NCI-H2196 treated with DMSO at 0.1 percent for 48 hours (cell line): ENCODE results near the gene HLA-F.
A peak's percentile ranks its signal among the peaks of the same experiment; 100 is the strongest.

Source experiments
- DNase-seq: peaks from one replicate; lab custom pipeline; 2025; ENCODE audit not compliant: unreplicated experiment; lab: John Stamatoyannopoulos, UW

HLA-F gene

GRCh38 chr6:29742127-29742526, 18.9 kb downstream of the HLA-F start:
- no peak for DNase-seq

DNA sequence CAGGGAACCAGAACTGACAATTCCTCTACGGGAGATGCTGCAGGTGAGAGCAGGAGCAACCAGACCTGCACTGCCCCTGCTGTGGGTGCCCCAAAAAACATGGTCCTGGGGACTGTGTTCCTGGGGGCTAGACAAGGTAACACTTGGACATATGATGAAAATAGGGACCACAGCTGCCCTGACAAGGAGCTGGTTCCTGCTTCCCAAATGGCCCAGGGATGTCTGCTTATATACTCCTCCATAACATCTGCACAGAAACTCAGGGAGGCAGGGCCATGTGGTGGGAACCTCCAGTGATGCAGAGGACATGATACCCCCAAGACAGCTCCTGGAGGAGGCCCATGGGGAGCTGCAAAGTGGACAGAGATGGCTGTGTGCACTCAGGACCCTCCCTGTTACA, 19.8 kb downstream of the HLA-F start:
- DNase-seq: no peak

GRCh38 chr6:29743568-29743967, 20.3 kb downstream of the HLA-F start:
- DNase-seq: no peak

DNA sequence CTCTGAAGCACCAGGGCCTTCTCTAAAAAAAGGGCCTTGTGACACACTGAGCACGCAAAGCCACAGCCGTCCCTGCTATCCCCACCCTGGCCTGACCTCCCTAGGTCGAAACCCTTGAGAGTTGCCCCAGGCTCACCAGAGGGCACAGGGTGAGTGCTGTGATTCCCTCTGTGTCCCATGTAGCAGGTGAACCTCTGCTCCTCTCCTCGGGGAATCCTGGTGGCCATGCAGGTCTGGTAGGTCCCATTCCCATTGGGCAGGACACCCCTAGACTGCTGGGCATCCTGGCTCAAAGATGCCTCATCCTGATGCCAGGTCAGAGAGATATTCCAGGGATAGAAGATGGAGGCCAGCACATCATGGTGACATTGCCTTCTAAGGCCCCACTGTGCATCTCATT, 20.9 kb downstream of the HLA-F start:
- no peak for DNase-seq

DNA sequence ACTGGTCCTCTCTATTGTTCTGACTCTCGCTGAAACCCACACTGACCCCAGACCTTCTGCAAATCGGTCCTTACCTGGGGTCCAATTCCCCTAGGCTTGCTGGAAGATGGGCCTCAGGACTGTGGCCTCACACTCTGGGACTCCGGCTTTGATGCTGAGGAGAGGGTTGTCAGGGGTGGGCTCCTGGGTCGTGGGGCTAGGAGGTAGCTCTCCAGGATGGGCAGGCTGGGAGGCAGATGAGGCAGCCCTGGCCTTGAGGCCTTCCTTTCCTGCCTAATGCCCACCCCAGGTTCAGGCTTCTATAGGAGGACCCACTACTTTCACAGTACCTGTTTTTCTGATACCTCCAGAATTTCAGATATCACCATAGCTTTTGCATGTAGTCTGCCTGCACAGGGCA, 21.4 kb downstream of the HLA-F start:
- no peak for DNase-seq

DNA sequence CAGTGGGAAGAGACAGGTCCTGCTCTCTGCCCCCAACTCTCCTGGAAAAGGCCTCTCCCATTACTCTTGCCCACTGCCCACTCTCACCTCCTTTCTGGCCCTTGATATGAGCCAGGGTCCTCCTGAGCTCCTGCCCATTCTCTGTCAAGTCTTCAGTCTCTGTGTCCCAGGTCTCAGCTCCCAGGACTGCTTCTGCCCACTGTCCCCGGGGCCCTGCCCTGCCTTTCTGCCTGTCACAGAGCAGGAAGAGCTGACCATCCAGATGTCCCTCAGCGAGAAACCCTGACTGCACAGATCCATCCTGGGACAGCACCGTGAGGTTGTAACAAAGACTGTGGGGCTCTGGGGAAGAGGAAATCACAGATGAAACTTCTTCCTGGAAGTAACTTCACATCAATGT, 22.2 kb downstream of the HLA-F start:
- no peak for DNase-seq

- DNase-seq: no peak
Observed at GRCh38 chr6:29745855-29746449, 22.7 kb downstream of the HLA-F start.

DNA sequence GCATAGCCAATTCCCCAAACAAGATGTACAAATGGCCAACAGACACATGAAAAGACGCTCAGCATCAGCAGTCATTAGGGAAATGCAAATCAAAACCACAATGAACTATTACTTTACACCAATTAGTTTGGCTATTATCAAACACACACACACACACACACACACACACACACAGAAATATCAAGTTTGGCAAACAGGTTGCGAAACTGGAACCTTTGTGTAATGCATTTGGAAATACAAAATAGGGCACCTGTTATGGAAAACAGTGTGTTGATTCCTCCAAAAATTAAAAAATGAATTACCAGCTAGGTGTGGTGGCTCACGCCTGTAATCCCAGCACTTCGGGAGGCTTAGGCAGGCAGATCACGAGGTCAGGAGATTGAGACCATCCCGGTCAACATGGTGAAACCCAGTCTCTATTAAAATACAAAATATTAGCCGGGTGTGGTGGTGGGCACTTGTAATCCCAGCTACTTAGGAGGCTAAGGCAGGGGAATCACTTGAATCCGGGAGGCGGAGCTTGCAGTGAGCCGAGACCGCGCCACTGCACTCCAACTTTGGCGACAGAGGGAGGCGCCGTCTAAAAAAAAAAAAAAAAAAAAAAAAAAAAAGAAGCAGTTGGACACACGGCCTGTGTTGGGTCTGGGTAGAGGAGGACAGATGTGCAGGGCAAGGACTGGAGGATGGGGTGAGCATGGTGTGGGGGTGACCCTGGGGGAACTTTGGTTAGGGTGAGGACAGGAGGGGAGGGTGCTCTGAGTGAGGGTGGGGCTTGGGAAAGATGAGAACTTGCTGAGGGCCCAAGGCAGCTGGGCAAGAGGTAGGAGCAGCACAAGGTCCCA, 23.8 kb downstream of the HLA-F start:
- DNase-seq: no peak

DNA sequence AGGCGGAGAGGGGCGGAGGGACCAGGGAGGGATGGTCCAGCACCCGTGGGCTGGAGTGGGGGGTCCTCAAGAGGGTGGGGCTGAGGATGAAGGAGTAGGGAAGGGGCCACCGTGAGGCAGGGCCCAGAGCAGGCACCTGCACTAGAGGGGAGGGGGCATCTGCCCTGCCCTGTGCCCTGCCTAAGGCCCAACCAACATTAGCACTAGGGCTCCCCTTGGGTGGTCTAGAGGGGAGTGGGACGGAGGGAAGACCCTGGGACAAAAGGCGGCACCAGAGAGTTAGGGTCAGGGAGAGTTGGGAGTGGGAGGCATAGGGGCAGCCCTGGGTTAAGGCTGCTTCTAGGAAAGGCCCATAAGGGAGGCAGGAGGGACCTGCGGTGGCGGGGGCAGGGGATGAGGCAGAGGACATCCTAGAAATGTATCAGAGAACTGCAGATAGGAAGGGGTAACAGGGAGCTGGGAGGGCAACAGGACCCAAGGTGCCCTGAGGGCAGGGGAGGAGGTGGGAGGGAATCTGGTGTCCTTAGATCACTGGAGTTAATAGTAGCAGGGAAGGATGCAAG, 24.5 kb downstream of the HLA-F start:
- no peak for DNase-seq

- DNase-seq: peak; percentile 83
Observed at GRCh38 chr6:29748391-29749307, 25.4 kb downstream of the HLA-F start.

DNA sequence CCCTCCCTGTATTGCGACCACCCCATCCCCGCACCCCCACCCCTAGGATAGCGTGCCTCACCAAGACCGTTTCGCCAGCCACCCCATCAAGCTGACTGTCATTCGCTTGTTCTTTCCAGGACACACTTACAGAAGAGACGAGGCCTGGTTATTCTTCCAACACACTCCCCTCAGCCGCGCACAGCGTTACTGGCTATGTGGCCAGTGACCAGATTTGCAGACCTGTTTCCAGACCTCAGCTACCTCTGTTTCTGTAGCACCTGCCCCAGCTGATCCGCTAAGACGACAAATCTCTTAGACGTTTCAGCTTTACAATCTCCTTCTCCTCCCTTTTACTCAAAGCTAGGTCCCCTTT, 26.1 kb downstream of the HLA-F start:
- no peak for DNase-seq

DNA sequence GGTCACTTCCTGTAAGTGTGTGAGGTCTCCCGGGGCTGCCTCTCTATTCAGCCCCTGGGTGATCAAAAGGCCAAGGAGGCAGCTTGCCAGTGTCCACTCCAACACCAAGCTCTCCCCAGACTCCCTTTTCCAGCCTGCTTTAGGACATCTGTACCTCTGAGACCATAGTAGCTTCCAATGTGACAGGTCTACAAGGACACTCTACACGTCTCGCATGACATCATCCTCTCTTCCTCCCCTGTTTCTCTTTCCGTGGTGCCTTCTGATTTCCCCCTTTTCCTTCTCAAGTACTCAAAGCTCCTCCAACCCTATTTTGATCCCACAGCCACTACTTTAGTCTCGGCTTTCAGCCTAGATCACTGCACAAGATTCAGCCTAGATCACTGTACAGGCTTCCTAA, 26.4 kb downstream of the HLA-F start:
- DNase-seq: no peak

DNA sequence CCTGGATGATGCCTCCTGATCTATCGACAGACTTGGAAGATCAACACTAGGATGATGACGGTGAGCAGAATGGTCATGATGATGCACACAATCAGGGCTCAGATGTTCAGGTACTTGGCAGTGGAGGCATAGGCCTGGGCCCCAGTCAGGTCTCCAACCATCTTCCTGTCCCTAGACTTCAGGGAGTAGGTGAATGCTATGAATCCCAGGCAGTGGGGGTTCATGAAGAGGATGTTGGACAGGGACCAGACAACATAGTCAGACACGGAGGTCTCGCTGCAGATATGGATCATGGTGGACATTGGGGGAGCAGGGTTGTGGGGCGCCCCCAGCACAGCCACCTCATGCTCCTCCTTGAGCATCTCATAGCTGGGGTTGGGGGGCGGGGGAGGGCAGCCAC, 27.5 kb downstream of the HLA-F start:
- DNase-seq: no peak

- DNase-seq: no peak
Observed at GRCh38 chr6:29751480-29751879, 28.2 kb downstream of the HLA-F start.

DNA sequence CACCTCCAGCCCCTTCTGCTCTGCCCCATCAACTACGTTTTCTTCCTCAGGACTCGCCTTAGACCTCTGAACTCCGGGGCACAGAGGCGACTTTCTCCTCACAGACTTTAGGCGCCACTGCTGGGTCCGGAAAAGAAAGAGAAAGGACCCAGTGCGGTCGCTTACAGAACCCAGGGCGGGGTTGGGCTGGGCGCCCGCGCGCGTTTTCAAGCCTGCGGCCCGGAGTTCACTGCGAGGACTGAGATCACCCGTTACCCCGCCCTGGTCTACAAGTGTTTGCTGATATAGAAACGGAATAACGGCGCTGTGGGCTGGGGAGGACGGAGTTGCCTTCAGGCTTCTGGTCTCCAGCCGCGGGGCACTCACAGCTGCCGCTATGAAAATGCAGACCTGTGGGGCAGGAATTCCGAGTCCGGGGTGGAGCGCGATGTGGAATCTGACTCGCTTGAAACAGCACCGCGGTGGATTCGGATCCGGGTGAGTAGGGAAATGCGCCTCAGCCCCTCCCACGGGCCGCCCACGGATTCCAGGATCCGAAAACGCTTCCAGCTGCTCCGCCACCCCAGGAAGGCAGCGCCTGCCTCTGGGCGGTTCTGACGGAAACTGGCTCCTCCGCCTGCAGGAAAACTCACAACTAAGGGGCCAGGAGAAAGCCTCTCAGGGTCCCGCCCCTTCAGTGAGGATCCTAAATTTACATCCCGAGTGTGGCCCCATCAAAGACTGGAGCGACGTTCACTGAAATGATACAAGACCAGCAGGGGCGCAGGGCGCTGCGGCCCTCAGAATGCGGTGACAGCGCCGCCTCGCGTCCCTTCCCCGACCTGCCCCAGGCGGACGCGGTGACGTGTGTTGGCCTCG, 29.4 kb downstream of the HLA-F start:
- DNase-seq: peak; percentile 62

GRCh38 chr6:29753309-29753644, 30.0 kb downstream of the HLA-F start:
- DNase-seq: no peak

- no peak for DNase-seq
Observed at GRCh38 chr6:29755295-29755871, 32.1 kb downstream of the HLA-F start.

GRCh38 chr6:29757282-29757681, 34.0 kb downstream of the HLA-F start:
- no peak for DNase-seq

GRCh38 chr6:29757701-29758293, 34.6 kb downstream of the HLA-F start:
- DNase-seq: no peak

- DNase-seq: no peak
Observed at GRCh38 chr6:29758761-29759160, 35.5 kb downstream of the HLA-F start.
